OCI-LY7 (cell line): ENCODE measurements around the gene IDI2. TPM values are rescaled to one million over a fixed set of nuclear protein-coding genes. Genes with fewer than 3 reads are reported as not detected.

Experiments
- BruUV-seq: library from RNA; stranded (reverse); fragments of 400-500 nt; replicated peaks from 2 replicates; lab custom pipeline; 2021; lab: Mats Ljungman, UMichigan
- CTCF ChIA-PET: fragments of 300-600 bp; sonication (Branson Sonifier 250); formaldehyde crosslinking; loops from one replicate; lab custom pipeline; 2022; ENCODE audit warnings: antibody characterized with exemption; ENCODE audit not compliant: unreplicated experiment; lab: Charles Lee
- POLR2A ChIA-PET: fragments of 300-600 bp; sonication (Branson Sonifier 250); formaldehyde crosslinking; loops from one replicate; lab custom pipeline; 2022; ENCODE audit warnings: antibody characterized with exemption; lab: Charles Lee
- DNase-seq: peaks from one replicate; pipeline ENCODE4 v3.0.0-alpha.2; 2015; ENCODE audit warnings: low spot score
- H2AFZ ChIP-seq: fragments of 200-600 bp; sonication (generic), shearing (Covaris generic); 2 replicates; pipeline ENCODE4 v1.6.1; 2014; ENCODE audit warnings: mild to moderate bottlenecking, antibody characterized with exemption, low read length, moderate library complexity
- H3K27ac ChIP-seq: fragments of 200-600 bp; sonication (generic); 2 replicates; pipeline ENCODE4 v1.5.1; 2014; ENCODE audit warnings: mixed run types, low read depth, mild to moderate bottlenecking, moderate library complexity, low read length, inconsistent platforms; ENCODE audit not compliant: poor library complexity, severe bottlenecking
- H3K36me3 ChIP-seq: fragments of 200-600 bp; sonication (generic); 2 replicates; pipeline ENCODE4 v1.6.1; 2014; ENCODE audit warnings: mild to moderate bottlenecking, antibody characterized with exemption, low read length, moderate library complexity, mixed read lengths; ENCODE audit not compliant: insufficient read depth
- H3K4me1 ChIP-seq: fragments of 200-600 bp; sonication (generic); 2 replicates; pipeline ENCODE4 v1.5.1; 2014; ENCODE audit warnings: mild to moderate bottlenecking, low read length; ENCODE audit not compliant: insufficient read depth, poor library complexity, severe bottlenecking
- H3K4me2 ChIP-seq: fragments of 200-600 bp; sonication (generic); 2 replicates; pipeline ENCODE4 v1.6.1; 2014; ENCODE audit warnings: mild to moderate bottlenecking, low read length
- H3K4me3 ChIP-seq: fragments of 200-600 bp; sonication (generic); 2 replicates; pipeline ENCODE4 v1.5.1; 2014; ENCODE audit warnings: mild to moderate bottlenecking, low read depth, low read length; ENCODE audit not compliant: poor library complexity, severe bottlenecking
- H3K79me2 ChIP-seq: fragments of 200-600 bp; sonication (generic); 2 replicates; pipeline ENCODE4 v1.6.1; 2016; ENCODE audit warnings: low read depth, mild to moderate bottlenecking, low read length, moderate library complexity, mixed read lengths; ENCODE audit not compliant: insufficient read depth
- H3K9me2 ChIP-seq: fragments of 200-600 bp; sonication (generic); 2 replicates; pipeline ENCODE4 v1.6.1; 2016; ENCODE audit warnings: mild to moderate bottlenecking, low read length, mixed read lengths; ENCODE audit not compliant: insufficient read depth
- H3K9me3 ChIP-seq: fragments of 200-600 bp; sonication (generic); 2 replicates; pipeline ENCODE4 v1.6.1; 2014; ENCODE audit warnings: mild to moderate bottlenecking, mixed run types, low read length, mixed read lengths
- H4K20me1 ChIP-seq: fragments of 200-600 bp; sonication (generic); 2 replicates; pipeline ENCODE4 v1.6.1; 2014; ENCODE audit warnings: mild to moderate bottlenecking, antibody characterized with exemption, low read length, moderate library complexity, mixed read lengths; ENCODE audit not compliant: insufficient read depth
- EZH2phosphoT487 ChIP-seq: fragments of 200-600 bp; sonication (generic); IDR thresholded peaks from 2 replicates; pipeline ENCODE4 v1.6.1; 2018; ENCODE audit warnings: low read depth, borderline replicate concordance, mild to moderate bottlenecking, mixed run types, antibody characterized with exemption, low read length, moderate library complexity, mixed read lengths
- intact Hi-C: fragments of 100-400 bp; cut with micrococcal nuclease; formaldehyde crosslinking; loops from one replicate; pipeline ENCODE4 v1.10.0; 2022; ENCODE audit not compliant: unreplicated experiment
- total RNA-seq, 2 experiments: library from RNA; depleted of rRNA in 1 of 2; stranded (reverse); fragments of >200 nt in 1 of 2; shearing (Covaris generic) in 1 of 2; gene quantifications; 2 replicates each; pipeline ENCODE4 v1.2.3, GENCODE V29; 2014 to 2022
- TF ChIP-seq, protein P1 (sequence below): fragments of 200-600 bp; sonication (generic); conservative IDR thresholded peaks from 2 replicates; pipeline ENCODE4 v1.5.1; 2014; ENCODE audit warnings: mild to moderate bottlenecking, antibody characterized with exemption, low read length, moderate library complexity, mixed read lengths

Gene IDI2
- total RNA-seq, 2 experiments from 2014 or later: not detected

DNA sequence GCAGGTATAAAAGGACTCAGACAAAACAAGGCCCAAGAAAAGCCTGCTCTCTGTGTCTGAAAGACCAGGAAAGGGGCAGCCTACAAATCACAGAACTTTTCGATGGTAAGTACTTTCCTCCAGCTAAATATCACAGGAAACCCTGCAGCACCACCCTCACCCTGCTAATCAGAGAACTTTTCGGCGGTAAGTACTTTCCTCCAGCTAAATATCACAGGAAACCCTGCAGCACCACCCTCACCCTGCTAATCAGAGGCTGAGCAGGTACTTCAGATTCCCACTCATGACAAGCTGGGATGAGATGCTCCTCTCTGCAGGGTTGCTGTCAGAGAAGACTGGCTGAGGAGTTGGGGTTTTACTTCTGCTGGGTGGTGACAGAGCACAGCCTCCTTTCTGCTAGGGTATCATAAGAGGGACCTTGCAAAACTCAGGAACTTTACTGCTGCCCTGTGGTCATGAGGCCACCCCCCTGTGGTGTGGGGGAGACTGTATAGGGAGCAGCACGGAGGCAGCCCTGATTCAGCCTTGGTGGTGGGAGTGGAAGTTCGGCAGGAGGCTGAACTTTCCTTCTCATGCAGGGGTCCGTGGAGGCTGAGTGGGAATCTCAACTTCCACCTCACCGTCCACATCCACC is 37.7 kb upstream of the IDI2 start:
- POLR2A ChIA-PET: no interaction called here
- TF ChIP-seq, protein P1, sequence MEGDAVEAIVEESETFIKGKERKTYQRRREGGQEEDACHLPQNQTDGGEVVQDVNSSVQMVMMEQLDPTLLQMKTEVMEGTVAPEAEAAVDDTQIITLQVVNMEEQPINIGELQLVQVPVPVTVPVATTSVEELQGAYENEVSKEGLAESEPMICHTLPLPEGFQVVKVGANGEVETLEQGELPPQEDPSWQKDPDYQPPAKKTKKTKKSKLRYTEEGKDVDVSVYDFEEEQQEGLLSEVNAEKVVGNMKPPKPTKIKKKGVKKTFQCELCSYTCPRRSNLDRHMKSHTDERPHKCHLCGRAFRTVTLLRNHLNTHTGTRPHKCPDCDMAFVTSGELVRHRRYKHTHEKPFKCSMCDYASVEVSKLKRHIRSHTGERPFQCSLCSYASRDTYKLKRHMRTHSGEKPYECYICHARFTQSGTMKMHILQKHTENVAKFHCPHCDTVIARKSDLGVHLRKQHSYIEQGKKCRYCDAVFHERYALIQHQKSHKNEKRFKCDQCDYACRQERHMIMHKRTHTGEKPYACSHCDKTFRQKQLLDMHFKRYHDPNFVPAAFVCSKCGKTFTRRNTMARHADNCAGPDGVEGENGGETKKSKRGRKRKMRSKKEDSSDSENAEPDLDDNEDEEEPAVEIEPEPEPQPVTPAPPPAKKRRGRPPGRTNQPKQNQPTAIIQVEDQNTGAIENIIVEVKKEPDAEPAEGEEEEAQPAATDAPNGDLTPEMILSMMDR: no peak
- no peak for TF ChIP-seq EZH2phosphoT487
- H3K9me3 ChIP-seq: no peaks in the 10 kb centered on the region
- no peak overlapping the region for H3K4me3 ChIP-seq
- H3K27ac ChIP-seq: no peak overlapping the region
- H3K79me2 ChIP-seq: peaks cover 36% of the 10 kb centered on the region
- H4K20me1 ChIP-seq: peaks cover 3% of the 10 kb centered on the region; the same call in 1 of the 2 replicates
- peaks cover 15% of the 10 kb centered on the region; the same call in 1 of the 2 replicates for H3K36me3 ChIP-seq
- no peak for DNase-seq
- H3K4me1 ChIP-seq: peaks cover 20% of the 10 kb centered on the region
- no TSS peak for BruUV-seq
- H3K4me2 ChIP-seq: no peak overlapping the region
- CTCF ChIA-PET: no interaction called here
- H3K9me2 ChIP-seq: no peaks in the 10 kb centered on the region
- intact Hi-C loops: no loop called here
- no peak overlapping the region for H2AFZ ChIP-seq

DNA sequence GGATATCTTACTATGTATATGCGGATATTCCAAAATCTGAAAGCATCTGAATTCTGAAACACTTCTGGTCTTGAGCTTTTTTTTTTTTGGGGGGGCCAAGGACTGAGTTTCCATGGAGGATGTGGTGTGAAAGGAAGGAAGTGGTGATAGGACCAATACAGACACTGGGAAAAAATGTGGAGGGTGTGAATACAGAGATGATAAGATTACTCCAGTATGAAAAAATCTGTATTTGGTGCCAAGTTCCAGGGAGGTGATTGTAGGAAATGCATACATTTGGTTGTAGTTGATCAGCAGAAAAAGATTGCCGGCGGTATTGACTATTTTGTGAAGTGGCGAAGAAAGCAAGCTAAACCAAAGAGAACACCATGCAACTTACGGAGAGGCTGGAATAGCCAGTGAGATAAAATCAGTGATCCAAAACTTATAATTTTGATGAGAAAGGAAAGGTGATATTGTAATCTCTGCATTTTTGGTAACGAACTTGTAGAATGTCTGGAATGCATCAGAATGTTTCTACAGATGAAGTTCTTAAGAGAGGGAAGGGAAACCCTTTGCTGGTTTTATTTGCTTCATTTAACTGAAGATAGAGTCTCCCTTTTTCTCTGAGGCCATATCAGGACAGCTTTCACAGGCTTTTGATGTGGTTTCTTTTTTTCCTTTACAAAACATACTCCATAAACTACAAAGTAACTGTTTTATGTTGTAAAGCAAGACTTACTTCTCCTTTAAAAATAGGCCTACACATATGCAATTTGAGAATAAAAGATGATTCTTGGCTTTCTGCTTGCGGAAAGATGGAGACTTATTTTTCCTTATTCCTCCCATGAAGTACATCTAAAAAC is 36.5 kb upstream of the IDI2 start:
- TF ChIP-seq, protein P1: no peak
- no peak for TF ChIP-seq EZH2phosphoT487
- Histone ChIP-seq H3K9me2 (no peaks in the 10 kb centered on the region), H3K4me3 (no peak overlapping the region), H3K36me3 (peaks cover 18% of the 10 kb centered on the region; the same call in 1 of the 2 replicates), H4K20me1 (peaks cover 13% of the 10 kb centered on the region; the same call in 1 of the 2 replicates), H3K4me1 (peaks cover 30% of the 10 kb centered on the region), H3K27ac (no peak overlapping the region), H3K79me2 (peaks cover 48% of the 10 kb centered on the region), H3K9me3 (no peaks in the 10 kb centered on the region), H3K4me2 (no peak overlapping the region), H2AFZ (no peak overlapping the region)
- CTCF ChIA-PET: interaction anchor here (0.6 kb wide), 1 partner anchor 425 kb away, joined by 3 read pairs; no protein-coding TSS in a partner anchor
- POLR2A ChIA-PET: no interaction called here
- DNase-seq: no peak
- intact Hi-C loops: no loop called here
- no TSS peak for BruUV-seq
